Osteoblast (primary cell): ENCODE results near the gene CD19. TPM values are rescaled to one million over a fixed set of nuclear protein-coding genes. Genes with fewer than 3 reads are reported as not detected.
"Not testable (repeated sequence)": the region's sequence is repeated elsewhere in the genome, so short reads cannot be mapped to it uniquely, and the experiment has no call there.

Source experiments
- DNase-seq: peaks from one replicate; pipeline ENCODE4 v3.0.0; 2011; ENCODE audit warnings: low spot score, mixed read lengths; ENCODE audit not compliant: insufficient read length; ENCODE audit errors: missing footprints
- H2AFZ ChIP-seq: 2 replicates; pipeline ENCODE4 v1.6.0; 2011; ENCODE audit warnings: mild to moderate bottlenecking, low read length
- H3K27ac ChIP-seq: 2 replicates; pipeline ENCODE4 v1.5.1; 2011; ENCODE audit warnings: mild to moderate bottlenecking, low read depth, low read length, moderate library complexity
- H3K27me3 ChIP-seq: 2 replicates; pipeline ENCODE4 v1.6.0; 2012; ENCODE audit warnings: mild to moderate bottlenecking, control low read depth, inconsistent platforms, low read length, moderate library complexity; ENCODE audit not compliant: insufficient read depth
- H3K36me3 ChIP-seq: 2 replicates; pipeline ENCODE4 v1.5.1; 2011; ENCODE audit warnings: mild to moderate bottlenecking, low read length, control low read depth, moderate library complexity; ENCODE audit not compliant: insufficient read depth
- H3K4me1 ChIP-seq: 2 replicates; pipeline ENCODE4 v1.5.1; 2011; ENCODE audit warnings: mild to moderate bottlenecking, low read length, control low read depth, moderate library complexity; ENCODE audit not compliant: insufficient read depth
- H3K4me2 ChIP-seq: 2 replicates; pipeline ENCODE4 v1.6.0; 2011; ENCODE audit warnings: mild to moderate bottlenecking, low read length; ENCODE audit not compliant: insufficient read depth
- H3K4me3 ChIP-seq: fragments of 200-600 bp; sonication (generic); 3 replicates; pipeline ENCODE4 v1.5.1; 2012; ENCODE audit warnings: mild to moderate bottlenecking, low read length, inconsistent platforms; ENCODE audit not compliant: insufficient read depth
- H3K79me2 ChIP-seq: 2 replicates; pipeline ENCODE4 v1.6.0; 2012; ENCODE audit warnings: mild to moderate bottlenecking, low read length, control low read depth, inconsistent platforms; ENCODE audit not compliant: insufficient read depth
- H3K9me3 ChIP-seq: 2 replicates; pipeline ENCODE4 v1.5.1; 2011; ENCODE audit warnings: low read depth, low read length, control low read depth
- H4K20me1 ChIP-seq: 2 replicates; pipeline ENCODE4 v1.6.0; 2012; ENCODE audit warnings: mild to moderate bottlenecking, low read length, control low read depth; ENCODE audit not compliant: insufficient read depth
- CTCF ChIP-seq: IDR thresholded peaks from 2 replicates; pipeline ENCODE4 v1.5.1; 2011; ENCODE audit warnings: mild to moderate bottlenecking, low read depth, low read length, moderate library complexity; ENCODE audit errors: extremely low read depth
- total RNA-seq: library from RNA; depleted of rRNA; stranded (reverse); fragments of >200 nt; gene quantifications from 2 replicates; pipeline ENCODE4 v1.2.3, GENCODE V29; 2012

The CD19 gene
- total RNA-seq, 1 donor = not detected

- Histone ChIP-seq H3K9me3 (no peaks in the 10 kb centered on the region), H3K27ac (no peak overlapping the region), H3K4me1 (no peaks in the 10 kb centered on the region), H3K4me2 (no peak overlapping the region), H3K4me3 (no peak overlapping the region), H3K27me3 (no peaks in the 10 kb centered on the region), H3K36me3 (peaks cover 26% of the 10 kb centered on the region), H4K20me1 (no peaks in the 10 kb centered on the region), H3K79me2 (no peaks in the 10 kb centered on the region), H2AFZ (no peak overlapping the region)
- no peak for TF ChIP-seq CTCF
- no peak for DNase-seq
Measured at GRCh38 chr16:28967156-28967555, 35.4 kb downstream of the CD19 start.

- DNase-seq, H3K27me3 ChIP-seq, H4K20me1 ChIP-seq, H3K79me2 ChIP-seq, H3K9me3 ChIP-seq, H3K27ac ChIP-seq, H3K4me2 ChIP-seq, H2AFZ ChIP-seq, H3K36me3 ChIP-seq, H3K4me3 ChIP-seq, H3K4me1 ChIP-seq: not testable (repeated sequence)
Measured at GRCh38 chr16:28969696-28970095, 37.9 kb downstream of the CD19 start.

GRCh38 chr16:28974007-28974436, 42.3 kb downstream of the CD19 start:
- peak overlapping the region; percentile 97 for H3K27ac ChIP-seq
- H3K9me3 ChIP-seq = no peaks in the 10 kb centered on the region
- H4K20me1 ChIP-seq = peaks cover 3% of the 10 kb centered on the region
- H3K27me3 ChIP-seq = no peaks in the 10 kb centered on the region
- peak overlapping the region; percentile 93 for H3K4me3 ChIP-seq
- peak; percentile 94 for DNase-seq
- peaks cover 6% of the 10 kb centered on the region for H3K36me3 ChIP-seq
- H3K4me1 ChIP-seq = peaks cover 13% of the 10 kb centered on the region
- H3K4me2 ChIP-seq = peak overlapping the region; percentile 100
- H3K79me2 ChIP-seq = peaks cover 39% of the 10 kb centered on the region
- H2AFZ ChIP-seq = peak overlapping the region; percentile 99
- TF ChIP-seq CTCF = peak; percentile 87

- H4K20me1 ChIP-seq = peaks cover 3% of the 10 kb centered on the region
- DNase-seq = peak; percentile 100
- H3K4me1 ChIP-seq = peaks cover 13% of the 10 kb centered on the region
- peak within 1 kb of the TSS; percentile 97 for H3K27ac ChIP-seq
- no peaks in the 10 kb centered on the region for H3K27me3 ChIP-seq
- peaks cover 11% of the 10 kb centered on the region for H3K36me3 ChIP-seq
- H2AFZ ChIP-seq = peak within 1 kb of the TSS; percentile 99
- no peak for TF ChIP-seq CTCF
- peaks cover 41% of the 10 kb centered on the region for H3K79me2 ChIP-seq
- no peaks in the 10 kb centered on the region for H3K9me3 ChIP-seq
- peak within 1 kb of the TSS; percentile 100 for H3K4me2 ChIP-seq
- peak within 1 kb of the TSS; percentile 93 for H3K4me3 ChIP-seq
Measured at GRCh38 chr16:28974437-28975157, 42.8 kb downstream of the CD19 start, which contains the start of gene SPNS1. TSS of gene SPNS1 (plus strand) at chr16:28974778. CDS start at chr16:28975152, 374 bp downstream.
